ENCODE measurements around the gene ALG14. TPM values are rescaled to one million over a fixed set of nuclear protein-coding genes. Genes with fewer than 3 reads are reported as not detected.
"Not testable (repeated sequence)": the region's sequence is repeated elsewhere in the genome, so short reads cannot be mapped to it uniquely, and the experiment has no call there.

ALG14 gene
- total RNA-seq, 2 experiments from 2014 or later = 0.08 to 0.52 TPM

DNA sequence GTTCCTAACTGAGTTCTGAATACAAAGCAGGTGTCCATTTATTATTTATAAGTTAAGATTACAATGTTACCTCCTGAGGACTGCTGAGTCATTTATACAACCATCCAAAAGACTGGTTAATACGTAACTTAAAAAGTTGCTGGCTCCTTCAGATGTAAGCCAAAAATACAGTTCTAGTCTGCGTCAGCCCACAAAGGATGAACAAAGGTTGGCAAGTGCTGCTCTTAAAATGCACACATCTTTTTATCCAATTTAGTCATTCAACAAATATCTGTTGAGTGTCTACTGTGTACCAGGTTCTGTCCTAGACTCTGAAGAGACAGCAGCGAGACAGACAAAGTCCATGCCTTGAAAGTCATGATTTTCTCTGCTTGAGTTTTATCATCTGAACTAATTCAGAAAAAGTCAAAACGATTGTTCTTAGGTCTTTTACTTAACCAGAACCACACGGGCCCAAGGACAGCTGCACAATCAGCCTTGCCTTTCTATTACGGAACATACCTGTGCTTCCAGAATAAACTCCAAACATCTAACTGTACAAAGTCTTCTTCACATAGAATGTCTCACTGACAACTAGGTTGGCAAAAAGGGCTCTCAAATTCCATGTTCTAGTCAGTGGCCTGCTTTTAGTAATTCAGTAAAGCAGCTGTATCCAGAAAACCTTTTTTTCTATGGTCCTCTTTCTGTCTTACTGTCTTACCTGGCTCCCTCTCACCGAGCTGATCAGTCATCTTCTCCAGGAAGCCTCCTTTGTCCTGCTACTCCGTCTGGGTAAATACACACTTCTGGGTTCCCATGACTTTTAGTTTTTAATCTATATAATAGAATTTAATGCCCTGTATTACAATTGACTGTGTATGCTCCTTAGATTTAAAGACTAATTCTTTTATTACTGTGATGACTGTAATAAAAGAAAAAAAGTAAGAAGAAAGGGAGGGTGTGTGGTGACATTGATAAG is 130.3 kb downstream of the ALG14 start:
- intact Hi-C loops (cut with DNase I, micrococcal nuclease) = no loop called here
- CTCF ChIA-PET = interaction anchor here (1.0 kb wide), 1 partner anchor 14 kb away, joined by 3 read pairs; no protein-coding TSS in a partner anchor
- DNase-seq = no peak
- H3K27me3 ChIP-seq (ENCODE audit: control insufficient read depth in 1 of 2, insufficient read depth in 2 of 2, low read length in 2 of 2) = no peaks in the 10 kb centered on the region
- no peaks in the 10 kb centered on the region for H3K9me3 Mint-ChIP-seq
- no peak overlapping the region for H3K27ac ChIP-seq (ENCODE audit: low read depth in 1 of 2, low read length in 2 of 2)
- no peak for ATAC-seq (ENCODE audit: poor library complexity)
- no peaks in the 10 kb centered on the region for H3K4me1 ChIP-seq (ENCODE audit: insufficient read depth, low read length)
- H3K4me3 ChIP-seq (ENCODE audit: low read length) = no peak overlapping the region
- POLR2A ChIA-PET = no interaction called here
- H3K4me1 Mint-ChIP-seq (ENCODE audit: low read depth) = no peaks in the 10 kb centered on the region
- no peaks in the 10 kb centered on the region for H3K36me3 Mint-ChIP-seq (ENCODE audit: low read depth)
- no peaks in the 10 kb centered on the region for H3K36me3 ChIP-seq (ENCODE audit: insufficient read depth, low read length)
- H3K27ac Mint-ChIP-seq = no peak overlapping the region
- H3K4me3 Mint-ChIP-seq = no peak overlapping the region
- H3K9me3 ChIP-seq (ENCODE audit: control insufficient read depth in 1 of 2, insufficient read depth in 1 of 2, low read length in 2 of 2) = no peaks in the 10 kb centered on the region
- TF ChIP-seq, protein P1, sequence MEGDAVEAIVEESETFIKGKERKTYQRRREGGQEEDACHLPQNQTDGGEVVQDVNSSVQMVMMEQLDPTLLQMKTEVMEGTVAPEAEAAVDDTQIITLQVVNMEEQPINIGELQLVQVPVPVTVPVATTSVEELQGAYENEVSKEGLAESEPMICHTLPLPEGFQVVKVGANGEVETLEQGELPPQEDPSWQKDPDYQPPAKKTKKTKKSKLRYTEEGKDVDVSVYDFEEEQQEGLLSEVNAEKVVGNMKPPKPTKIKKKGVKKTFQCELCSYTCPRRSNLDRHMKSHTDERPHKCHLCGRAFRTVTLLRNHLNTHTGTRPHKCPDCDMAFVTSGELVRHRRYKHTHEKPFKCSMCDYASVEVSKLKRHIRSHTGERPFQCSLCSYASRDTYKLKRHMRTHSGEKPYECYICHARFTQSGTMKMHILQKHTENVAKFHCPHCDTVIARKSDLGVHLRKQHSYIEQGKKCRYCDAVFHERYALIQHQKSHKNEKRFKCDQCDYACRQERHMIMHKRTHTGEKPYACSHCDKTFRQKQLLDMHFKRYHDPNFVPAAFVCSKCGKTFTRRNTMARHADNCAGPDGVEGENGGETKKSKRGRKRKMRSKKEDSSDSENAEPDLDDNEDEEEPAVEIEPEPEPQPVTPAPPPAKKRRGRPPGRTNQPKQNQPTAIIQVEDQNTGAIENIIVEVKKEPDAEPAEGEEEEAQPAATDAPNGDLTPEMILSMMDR (IDR thresholded peaks at IDR 0.05) = no peak
- H3K27me3 Mint-ChIP-seq = peaks cover 9% of the 10 kb centered on the region

DNA sequence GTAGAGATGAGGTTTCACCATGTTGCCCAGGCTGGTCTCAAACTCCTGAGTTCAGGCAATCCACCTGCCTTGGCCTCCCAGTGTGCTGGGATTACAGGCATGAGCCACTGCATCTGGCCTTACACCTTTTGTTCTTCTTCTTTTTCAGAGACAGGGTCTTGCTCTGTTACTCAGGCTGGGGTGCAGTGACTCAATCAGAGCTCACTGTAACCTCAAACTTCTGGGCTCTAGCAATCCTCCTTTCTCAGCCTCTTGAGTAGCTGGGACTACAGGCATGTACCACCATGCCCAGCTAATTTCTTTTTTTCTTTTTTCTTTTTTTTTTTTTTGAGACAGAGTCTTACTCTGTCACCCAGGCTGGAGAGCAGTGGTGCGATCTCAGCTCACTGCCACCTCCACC is 131.3 kb downstream of the ALG14 start:
- H3K36me3 Mint-ChIP-seq (ENCODE audit: low read depth); POLR2A ChIA-PET; H3K4me1 ChIP-seq (ENCODE audit: insufficient read depth, low read length); H3K4me3 ChIP-seq (ENCODE audit: low read length); H3K27me3 ChIP-seq (ENCODE audit: control insufficient read depth in 1 of 2, insufficient read depth in 2 of 2, low read length in 2 of 2); H3K27ac ChIP-seq (ENCODE audit: low read depth in 1 of 2, low read length in 2 of 2); ATAC-seq (ENCODE audit: poor library complexity); H3K9me3 Mint-ChIP-seq; H3K27me3 Mint-ChIP-seq; H3K36me3 ChIP-seq (ENCODE audit: insufficient read depth, low read length); intact Hi-C loops (cut with DNase I, micrococcal nuclease); DNase-seq; H3K27ac Mint-ChIP-seq; H3K4me1 Mint-ChIP-seq (ENCODE audit: low read depth); H3K4me3 Mint-ChIP-seq; H3K9me3 ChIP-seq (ENCODE audit: control insufficient read depth in 1 of 2, insufficient read depth in 1 of 2, low read length in 2 of 2); CTCF ChIA-PET: not testable (repeated sequence)

DNA sequence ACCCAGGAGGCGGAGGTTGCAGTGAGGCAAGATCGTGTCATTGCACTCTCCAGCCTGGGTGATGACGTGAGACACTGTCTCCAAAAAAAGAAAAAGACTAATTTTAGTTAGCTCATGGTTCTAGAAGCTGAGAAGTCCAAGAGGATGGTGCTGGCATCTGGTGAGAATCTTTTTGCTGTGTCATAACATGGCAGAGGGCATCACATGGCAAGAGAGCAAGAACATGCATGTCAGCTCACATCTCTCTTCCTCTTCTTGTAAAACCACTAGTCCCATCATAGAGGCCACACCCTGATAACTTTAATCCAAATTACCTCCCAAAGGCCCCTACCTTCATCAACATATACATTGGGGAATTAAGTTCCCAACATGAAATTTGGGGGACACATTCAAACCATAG is 132.0 kb downstream of the ALG14 start:
- no peak overlapping the region for H3K27ac Mint-ChIP-seq
- Histone ChIP-seq H3K4me1 (ENCODE audit: insufficient read depth, low read length) (no peaks in the 10 kb centered on the region), H3K4me3 (ENCODE audit: low read length) (no peak overlapping the region), H3K36me3 (ENCODE audit: insufficient read depth, low read length) (no peaks in the 10 kb centered on the region), H3K27ac (ENCODE audit: low read depth in 1 of 2, low read length in 2 of 2) (no peak overlapping the region), H3K27me3 (ENCODE audit: control insufficient read depth in 1 of 2, insufficient read depth in 2 of 2, low read length in 2 of 2) (no peaks in the 10 kb centered on the region), H3K9me3 (ENCODE audit: control insufficient read depth in 1 of 2, insufficient read depth in 1 of 2, low read length in 2 of 2) (no peaks in the 10 kb centered on the region)
- H3K9me3 Mint-ChIP-seq = no peaks in the 10 kb centered on the region
- no peak for DNase-seq
- ChIA-PET POLR2A (no interaction called here), CTCF (no interaction called here)
- no peaks in the 10 kb centered on the region for H3K36me3 Mint-ChIP-seq (ENCODE audit: low read depth)
- ATAC-seq (ENCODE audit: poor library complexity) = no peak
- H3K4me3 Mint-ChIP-seq = no peak overlapping the region
- intact Hi-C loops (cut with DNase I, micrococcal nuclease) = no loop called here
- TF ChIP-seq, protein P1 (IDR thresholded peaks at IDR 0.05) = no peak
- H3K27me3 Mint-ChIP-seq = peaks cover 9% of the 10 kb centered on the region
- H3K4me1 Mint-ChIP-seq (ENCODE audit: low read depth) = no peaks in the 10 kb centered on the region
